Heart left ventricle (tissue), 13 donors: Measurements from ENCODE around the gene ANGPTL2.

Source experiments
- CTCF ChIP-seq, 12 donors: fragments of 200-600 bp; sonication (generic) in 4 of 12; IDR thresholded peaks; one replicate each; pipeline versions ENCODE4 v1.5.0 to v1.8.0; 2018 to 2022; ENCODE audit warnings: antibody characterized with exemption in 12 of 12, mild to moderate bottlenecking in 5 of 12
- POLR2A ChIP-seq, 2 donors: fragments of 450-650 bp; IDR thresholded peaks; one replicate each; pipeline ENCODE4 v1.6.1; 2017; ENCODE audit warnings: antibody characterized with exemption in 2 of 2, mild to moderate bottlenecking in 2 of 2, moderate library complexity in 2 of 2
- donor health status: ischemic (EF 13 %, LVEDD 7.1; RV severe dilation, severe dysfunction).
- donor health status: DM: no; HTN: yes; CAD: no.
- donor health status: DM: no; HTN: no; CAD: no.
- donor health status: ischemic (EF 25% LVEDD 6.9; RV normal size, moderate dysfunction).
- donor health status: ischemic (EF 25% LVEDD 5.7; RV mildly dilated, moderate dysfunction).
- donor health status: ischemic (EF 35%, LVEDD 5.7; RV mildly dilated, moderate dysfunction).
- donor health status: nonischemic (EF 11% LVEDD 7.7; RV severe dilation, severe dysfunction).
- donor health status: DM: yes; HTN: yes; CAD: no.
- donor health status: PGD.
- donor health status: ischemic (EF 29% LVEDD 5.4; RV normal size, mild dysfunction).
- donor health status: nonischemic (EF 23%, LVEDD 6.1; RV moderate dilation, normal function).

- TF ChIP-seq CTCF (IDR thresholded peaks at IDR 0.05), result no peak
- TF ChIP-seq POLR2A (IDR thresholded peaks at IDR 0.05), result no peak
Observed at GRCh38 chr9:127135056-127135745, 12.8 kb upstream of the ANGPTL2 start.
